HepG2 (cell line): ENCODE data around the gene ARPIN. TPM values are rescaled to one million over a fixed set of nuclear protein-coding genes. Genes with fewer than 3 reads are reported as not detected.

Experiments used
- ATF1 ChIP-seq: IDR thresholded peaks from 2 replicates; pipeline ENCODE4 v1.6.1; 2016; ENCODE audit warnings: mild to moderate bottlenecking, control low read depth
- FIP1L1 ChIP-seq: fragments of 200-400 bp; formaldehyde crosslinking; IDR thresholded peaks from 2 replicates; pipeline ENCODE4 v1.6.1; 2018; ENCODE audit warnings: low read depth, mild to moderate bottlenecking, low read length, moderate library complexity, borderline replicate concordance; ENCODE audit not compliant: insufficient read depth
- NAIF1 ChIP-seq: sonication (generic); formaldehyde crosslinking; IDR thresholded peaks from 2 replicates; pipeline ENCODE4 v1.5.0; 2020; ENCODE audit warnings: mild to moderate bottlenecking, missing genetic modification reagents, borderline replicate concordance
- NCOA2 ChIP-seq: sonication (generic); formaldehyde crosslinking; IDR thresholded peaks from 2 replicates; pipeline ENCODE4 v1.8.0; 2022; ENCODE audit warnings: inconsistent platforms
- NFYB ChIP-seq: sonication (generic); formaldehyde crosslinking; IDR thresholded peaks from 2 replicates; pipeline ENCODE4 v1.4.0; 2020; ENCODE audit warnings: missing genetic modification reagents
- SYNCRIP ChIP-seq: fragments of 200-400 bp; formaldehyde crosslinking; IDR thresholded peaks from 2 replicates; pipeline ENCODE4 v1.6.1; 2018; ENCODE audit warnings: mild to moderate bottlenecking, low read depth, low read length; ENCODE audit not compliant: insufficient read depth
- TEAD3 ChIP-seq: optimal IDR thresholded peaks from 2 replicates; pipeline ENCODE3; 2016; ENCODE audit warnings: borderline replicate concordance
- XRCC5 ChIP-seq: fragments of 200-400 bp; formaldehyde crosslinking; optimal IDR thresholded peaks from 2 replicates; pipeline ENCODE3; 2017; ENCODE audit warnings: mild to moderate bottlenecking, low read length
- ZFP36 ChIP-seq: fragments of 150-350 bp; IDR thresholded peaks from 2 replicates; pipeline ENCODE4 v1.6.1; 2018; ENCODE audit warnings: borderline replicate concordance, low read length, low read depth; ENCODE audit not compliant: partially characterized antibody
- ZFP41 ChIP-seq: sonication (generic); formaldehyde crosslinking; IDR thresholded peaks from 2 replicates; pipeline ENCODE4 v1.4.0; 2020; ENCODE audit warnings: mild to moderate bottlenecking, missing genetic modification reagents, borderline replicate concordance
- ZMYM2 ChIP-seq: sonication (generic); formaldehyde crosslinking; IDR thresholded peaks from 2 replicates; pipeline ENCODE4 v1.8.0; 2022; ENCODE audit warnings: mild to moderate bottlenecking, missing genetic modification reagents
- ZNF12 ChIP-seq: sonication (generic); formaldehyde crosslinking; IDR thresholded peaks from 2 replicates; pipeline ENCODE4 v1.5.0; 2020; ENCODE audit warnings: missing genetic modification reagents
- ZNF280B ChIP-seq: sonication (generic); formaldehyde crosslinking; IDR thresholded peaks from 2 replicates; pipeline ENCODE4 v1.5.0; 2020; ENCODE audit warnings: missing genetic modification reagents, mild to moderate bottlenecking, borderline replicate concordance
- ZNF337 ChIP-seq: sonication (generic); formaldehyde crosslinking; IDR thresholded peaks from 2 replicates; pipeline ENCODE4 v1.5.1; 2020; ENCODE audit warnings: missing genetic modification reagents, low read depth, mild to moderate bottlenecking, borderline replicate concordance
- ZNF710 ChIP-seq: sonication (generic); formaldehyde crosslinking; IDR thresholded peaks from 2 replicates; pipeline ENCODE4 v1.5.0; 2020; ENCODE audit warnings: mild to moderate bottlenecking, missing genetic modification reagents, borderline replicate concordance
- polyA plus RNA-seq, 8 experiments: library from polyadenylated mRNA; depleted of rRNA in 3 of 8; stranded (reverse) in 7 of 8; unstranded in 1 of 8; fragments of >200 nt; fragmentation: Illumina TruSeq in 4 of 8; extraction: Trizol in 4 of 8; gene quantifications; 2 replicates each; pipeline versions ENCODE4 v1.2.1 to v1.2.3, GENCODE V29; 2011 to 2016; ENCODE audit warnings: low read depth in 4 of 8, missing spikeins in 1 of 8, mixed read lengths in 1 of 8; ENCODE audit not compliant: insufficient read depth in 1 of 8
- total RNA-seq, 5 experiments: library from RNA; depleted of rRNA; stranded (reverse); fragments of >200 nt; fragmentation: Illumina TruSeq; extraction: Trizol; gene quantifications; 2 replicates each; pipeline ENCODE4 v1.2.3, GENCODE V29; 2016; ENCODE audit warnings: low read depth in 1 of 5
- TF ChIP-seq, protein P1 (sequence below): sonication (generic); formaldehyde crosslinking; IDR thresholded peaks from 2 replicates; pipeline ENCODE4 v1.4.0; 2020; ENCODE audit warnings: missing genetic modification reagents
- TF ChIP-seq, protein P2 (sequence below): sonication (generic); formaldehyde crosslinking; IDR thresholded peaks from 2 replicates; pipeline ENCODE4 v1.4.0; 2020; ENCODE audit warnings: missing genetic modification reagents

ARPIN gene
- total and polyA plus RNA-seq, 2 of the 13 experiments (the other 11 are each of a cell fraction or from before 2014, with no cell fraction given): 2.8 to 5.0 TPM

- TF ChIP-seq, protein P1, sequence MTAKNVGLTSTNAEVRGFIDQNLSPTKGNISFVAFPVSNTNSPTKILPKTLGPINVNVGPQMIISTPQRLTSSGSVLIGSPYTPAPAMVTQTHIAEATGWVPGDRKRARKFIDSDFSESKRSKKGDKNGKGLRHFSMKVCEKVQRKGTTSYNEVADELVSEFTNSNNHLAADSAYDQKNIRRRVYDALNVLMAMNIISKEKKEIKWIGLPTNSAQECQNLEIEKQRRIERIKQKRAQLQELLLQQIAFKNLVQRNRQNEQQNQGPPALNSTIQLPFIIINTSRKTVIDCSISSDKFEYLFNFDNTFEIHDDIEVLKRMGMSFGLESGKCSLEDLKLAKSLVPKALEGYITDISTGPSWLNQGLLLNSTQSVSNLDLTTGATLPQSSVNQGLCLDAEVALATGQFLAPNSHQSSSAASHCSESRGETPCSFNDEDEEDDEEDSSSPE (CRISPR knock-in tag): no peak
- TF ChIP-seq TEAD3 (CRISPR knock-in tag): peak; percentile 59
- no peak for TF ChIP-seq SYNCRIP
- TF ChIP-seq ATF1: no peak
- TF ChIP-seq NAIF1 (CRISPR knock-in tag): no peak
- no peak for TF ChIP-seq ZMYM2 (CRISPR knock-in tag)
- peak; percentile 77; the same call in 1 of the 2 replicates for TF ChIP-seq ZNF280B (CRISPR knock-in tag)
- no peak for TF ChIP-seq ZFP41 (CRISPR knock-in tag)
- TF ChIP-seq ZFP36: no peak
- TF ChIP-seq NFYB: no peak
- peak; percentile 28; the same call in 1 of the 2 replicates for TF ChIP-seq ZNF12 (CRISPR knock-in tag)
- TF ChIP-seq, protein P2, sequence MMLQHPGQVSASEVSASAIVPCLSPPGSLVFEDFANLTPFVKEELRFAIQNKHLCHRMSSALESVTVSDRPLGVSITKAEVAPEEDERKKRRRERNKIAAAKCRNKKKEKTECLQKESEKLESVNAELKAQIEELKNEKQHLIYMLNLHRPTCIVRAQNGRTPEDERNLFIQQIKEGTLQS (CRISPR knock-in tag): no peak
- TF ChIP-seq ZNF710 (CRISPR knock-in tag): no peak
- TF ChIP-seq NCOA2 (CRISPR knock-in tag): no peak
- TF ChIP-seq FIP1L1: no peak
- no peak for TF ChIP-seq XRCC5
- TF ChIP-seq ZNF337 (CRISPR knock-in tag): no peak
These were observed 45.5 kb upstream of the ARPIN start (continued) for GRCh38 chr15:89958107-89958805.
